Stimulated activated CD4-positive, alpha-beta T cell treated with anti-CD3 and anti-CD28 coated beads, Interleukin-2, amount 100 ng/mL, for 4 hours (primary cell): ENCODE results near the gene NUP153.
A peak's percentile ranks its signal among the peaks of the same experiment; 100 is the strongest.
"Not testable (repeated sequence)": the region's sequence is repeated elsewhere in the genome, so short reads cannot be mapped to it uniquely, and the experiment has no call there.

Experiments
- DNase-seq: peaks from one replicate; pipeline ENCODE4 v3.0.0-alpha.2; 2020; ENCODE audit warnings: low read depth

Gene NUP153

GRCh38 chr6:17712576-17712975, 5.9 kb upstream of the NUP153 start:
- DNase-seq: no peak

- DNase-seq: no peak
Measured at GRCh38 chr6:17710331-17710730, 3.6 kb upstream of the NUP153 start.

- DNase-seq: no peak
Measured at GRCh38 chr6:17709476-17709875, 2.8 kb upstream of the NUP153 start.

DNA sequence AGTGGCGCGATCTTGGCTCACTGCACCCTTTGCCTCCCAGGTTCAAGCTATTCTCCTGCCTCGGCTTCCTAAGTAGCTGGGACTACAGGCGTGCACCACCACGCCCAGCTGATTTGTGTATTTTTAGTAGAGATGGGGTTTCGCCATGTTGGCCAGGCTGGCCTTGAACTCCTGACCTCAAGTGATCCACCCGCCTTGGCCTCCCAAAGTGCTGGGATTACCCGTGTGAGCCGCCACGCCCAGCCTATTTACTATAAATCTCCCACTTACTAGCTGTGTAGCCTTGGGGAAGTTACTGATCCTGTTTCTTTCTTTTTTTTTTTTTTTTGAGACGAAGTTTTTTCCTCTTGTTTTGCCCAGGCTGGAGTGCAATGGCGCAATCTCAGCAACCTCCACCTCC, 1.3 kb upstream of the NUP153 start:
- not testable (repeated sequence) for DNase-seq

GRCh38 chr6:17707371-17707651, 586 bp upstream of the NUP153 start:
- no peak for DNase-seq

DNA sequence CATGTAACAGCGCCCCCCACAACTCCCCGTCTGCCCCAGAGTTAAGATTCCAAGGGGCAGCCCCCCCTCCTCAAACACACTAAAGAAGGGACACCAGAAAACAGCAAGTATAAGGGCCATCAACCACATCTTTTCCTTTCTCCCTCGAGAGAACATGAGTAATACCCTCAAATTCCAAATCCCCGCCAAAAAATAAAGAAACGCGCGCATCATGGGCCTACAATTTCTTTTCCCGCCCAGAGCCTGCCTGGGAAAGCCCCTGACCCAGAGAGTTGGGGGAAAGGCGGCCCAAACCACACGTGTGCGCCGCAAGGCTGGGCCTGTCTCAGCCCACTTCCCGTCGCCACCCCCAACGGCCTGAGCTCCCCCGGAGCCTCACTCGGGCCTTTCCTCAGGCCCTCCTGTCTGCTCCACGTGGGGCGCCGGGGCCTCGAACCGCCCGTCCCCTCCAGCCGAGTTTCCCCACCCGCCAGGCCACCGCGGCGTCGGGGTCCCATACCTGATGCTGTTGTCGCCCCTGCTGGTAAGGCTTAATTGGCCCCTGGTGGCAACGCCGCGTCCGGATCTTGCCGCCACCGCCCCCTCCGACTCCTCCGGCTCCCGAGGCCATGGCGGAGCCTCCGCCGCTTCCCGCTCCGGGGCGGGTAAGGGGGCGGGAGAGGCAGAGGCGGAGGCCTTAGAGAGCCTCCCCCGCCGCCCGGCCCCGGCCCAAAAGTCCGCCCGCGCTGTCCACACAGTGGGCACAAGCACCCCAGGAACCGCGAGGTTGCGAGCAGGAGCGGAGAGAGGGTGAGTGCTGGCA, 746 bp downstream of the NUP153 start:
- DNase-seq: peak; percentile 79

GRCh38 chr6:17705428-17705777, 1.3 kb downstream of the NUP153 start:
- no peak for DNase-seq

- no peak for DNase-seq
Measured at GRCh38 chr6:17703256-17703694, 3.5 kb downstream of the NUP153 start.

GRCh38 chr6:17700421-17701416, 6.0 kb downstream of the NUP153 start:
- no peak for DNase-seq

GRCh38 chr6:17691925-17692538, 14.7 kb downstream of the NUP153 start:
- no peak for DNase-seq

- no peak for DNase-seq
Measured at GRCh38 chr6:17688481-17688880, 18.2 kb downstream of the NUP153 start.

DNA sequence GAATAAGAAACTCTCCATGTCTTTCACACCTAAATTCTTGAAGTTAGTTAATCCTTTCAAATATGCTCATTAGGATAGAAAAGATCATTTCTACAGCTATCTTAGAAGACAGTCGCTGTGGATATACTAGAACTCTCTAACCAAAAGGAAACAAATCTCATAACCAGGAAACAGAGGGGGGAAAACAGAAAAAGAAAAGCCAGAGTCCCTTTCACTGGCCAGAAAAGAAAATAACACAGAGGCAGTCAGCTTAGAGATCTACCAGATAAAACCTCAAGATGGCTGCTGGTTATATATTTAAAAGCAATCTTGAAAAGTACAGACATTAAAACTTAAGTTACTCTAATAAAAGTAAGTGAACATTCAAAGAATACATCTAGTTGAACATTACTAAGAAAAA, 19.6 kb downstream of the NUP153 start:
- no peak for DNase-seq

DNA sequence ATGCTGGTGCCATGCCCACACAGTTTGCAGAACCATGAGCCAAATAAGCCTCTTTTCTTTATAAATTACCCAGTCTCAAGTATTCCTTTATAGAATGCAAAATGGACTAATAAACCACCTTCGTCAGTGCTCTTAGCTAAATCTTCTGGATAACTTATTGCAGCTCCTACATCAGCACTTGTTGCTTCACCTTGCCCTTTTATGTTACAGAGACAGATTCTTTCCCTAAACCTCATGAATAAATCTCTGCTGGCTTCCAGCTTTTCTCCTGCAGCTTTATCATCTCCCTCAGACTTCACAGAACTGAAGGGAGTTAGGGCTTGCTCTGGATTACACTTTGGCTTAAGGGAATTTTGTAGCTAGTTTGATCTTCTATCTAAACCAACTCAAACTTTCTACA, 22.6 kb downstream of the NUP153 start:
- no peak for DNase-seq

GRCh38 chr6:17683428-17683827, 23.3 kb downstream of the NUP153 start:
- no peak for DNase-seq

DNA sequence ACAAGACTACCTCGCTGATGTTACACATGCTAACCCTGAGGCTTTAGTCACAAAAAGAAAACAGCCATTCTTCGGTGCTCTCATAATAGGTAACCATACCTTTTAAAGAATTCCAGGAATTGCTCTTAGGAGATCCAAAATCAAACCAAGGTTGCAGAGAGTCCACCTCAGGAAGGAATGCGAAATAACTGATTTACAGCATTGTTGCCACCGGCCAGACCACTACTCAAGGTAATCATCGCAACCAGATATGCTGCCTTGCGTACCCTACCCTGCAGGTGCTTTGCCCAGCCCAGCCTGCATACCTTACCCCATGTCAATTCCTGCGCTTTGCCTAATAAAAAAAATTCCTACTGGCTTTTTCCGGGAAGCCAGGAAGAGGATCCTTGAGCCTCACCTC, 27.0 kb downstream of the NUP153 start:
- DNase-seq: no peak

DNA sequence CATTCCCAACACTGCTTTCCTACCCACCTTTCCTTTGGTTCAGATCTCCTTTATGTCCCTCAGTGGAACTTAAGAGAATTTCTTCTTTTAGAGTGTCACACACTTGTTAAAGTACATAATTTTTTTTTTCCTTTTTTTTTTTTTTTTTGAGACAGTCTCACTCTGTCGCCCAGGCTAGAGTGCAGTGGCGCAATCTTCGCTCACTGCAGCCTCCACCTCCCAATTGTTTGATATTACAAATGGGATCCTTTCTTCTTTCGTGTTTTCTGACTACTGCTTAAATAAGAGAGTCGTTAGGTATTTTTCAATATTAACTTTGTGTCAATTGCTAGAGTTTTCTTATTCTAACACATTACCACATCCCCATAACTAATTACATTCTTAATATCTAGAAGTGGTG, 29.1 kb downstream of the NUP153 start:
- DNase-seq: no peak

- DNase-seq: no peak
Measured at GRCh38 chr6:17673543-17674254, 33.0 kb downstream of the NUP153 start.

- no peak for DNase-seq
Measured at GRCh38 chr6:17672064-17672718, 34.5 kb downstream of the NUP153 start.

DNA sequence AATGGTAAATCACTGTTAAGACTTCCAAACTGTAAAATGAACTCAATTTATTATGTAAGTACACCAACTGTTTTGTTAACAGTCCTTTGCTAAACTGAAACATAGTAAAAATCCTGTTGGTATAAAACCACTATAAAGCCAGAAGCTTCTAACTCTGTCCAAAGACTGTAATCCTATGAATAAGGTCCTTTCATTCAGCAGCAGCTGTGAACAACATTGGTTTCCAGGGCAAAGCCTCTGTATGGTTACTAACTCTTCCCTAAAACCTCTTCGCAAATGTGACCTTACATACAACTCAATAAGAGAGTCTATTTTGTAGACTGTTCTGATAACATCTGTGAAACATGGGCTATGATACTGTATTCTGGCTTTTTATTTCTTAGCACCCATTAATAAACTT, 40.1 kb downstream of the NUP153 start:
- no peak for DNase-seq

- no peak for DNase-seq
Measured at GRCh38 chr6:17665132-17665531, 41.6 kb downstream of the NUP153 start.

GRCh38 chr6:17663226-17663625, 43.5 kb downstream of the NUP153 start:
- no peak for DNase-seq

DNA sequence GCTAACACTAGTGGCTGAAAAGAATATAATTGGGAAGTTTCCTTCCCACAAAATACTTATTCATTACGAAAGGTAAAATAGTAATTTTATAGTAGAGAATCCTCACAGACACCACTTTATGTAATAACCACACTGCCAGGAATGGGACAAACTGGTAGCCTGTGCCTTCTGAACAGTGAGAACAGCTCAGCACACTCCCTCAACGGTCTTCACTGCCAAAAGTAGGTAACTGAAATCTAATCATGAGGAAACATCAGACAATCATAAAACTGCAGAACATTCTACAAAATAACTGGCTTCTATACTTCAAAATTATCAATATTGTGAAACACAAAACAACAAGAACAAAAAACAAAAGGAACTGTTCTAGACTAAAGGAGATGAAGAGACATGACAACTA, 44.1 kb downstream of the NUP153 start:
- no peak for DNase-seq
